Mesodermal cell (in vitro differentiated cells): Measurements from ENCODE around the gene DNAL4.

Experiments used
- H3K27ac ChIP-seq: 2 replicates; pipeline ENCODE4 v1.7.0; 2013; ENCODE audit warnings: mild to moderate bottlenecking, low read depth, low read length, moderate library complexity; ENCODE audit not compliant: severe bottlenecking
- H3K36me3 ChIP-seq: 2 replicates; pipeline ENCODE4 v1.7.1; 2013; ENCODE audit warnings: mild to moderate bottlenecking, low read length, moderate library complexity; ENCODE audit not compliant: control insufficient read depth, insufficient read depth
- H3K4me1 ChIP-seq: one replicate; pipeline ENCODE4 v1.7.1; 2013; ENCODE audit warnings: mild to moderate bottlenecking, low read length; ENCODE audit not compliant: insufficient read depth, control insufficient read depth, poor library complexity, severe bottlenecking
- H3K4me3 ChIP-seq: 2 replicates; pipeline ENCODE4 v1.7.0; 2013; ENCODE audit warnings: low read length, control low read depth, mild to moderate bottlenecking; ENCODE audit not compliant: insufficient read depth, poor library complexity, severe bottlenecking; ENCODE audit errors: extremely low read depth
- H3K9me3 ChIP-seq: 2 replicates; pipeline ENCODE4 v1.7.1; 2013; ENCODE audit warnings: mild to moderate bottlenecking, low read length, moderate library complexity; ENCODE audit not compliant: control insufficient read depth
- WGBS, 2 experiments: methylation state at CpG; one replicate each; pipeline ENCODE4 v1.1.5; 2013; ENCODE audit warnings: missing lambda C conversion rate in 2 of 2; ENCODE audit not compliant: insufficient coverage in 2 of 2; 5-methylcytosine and 5-hydroxymethylcytosine counted together

The DNAL4 gene

DNA sequence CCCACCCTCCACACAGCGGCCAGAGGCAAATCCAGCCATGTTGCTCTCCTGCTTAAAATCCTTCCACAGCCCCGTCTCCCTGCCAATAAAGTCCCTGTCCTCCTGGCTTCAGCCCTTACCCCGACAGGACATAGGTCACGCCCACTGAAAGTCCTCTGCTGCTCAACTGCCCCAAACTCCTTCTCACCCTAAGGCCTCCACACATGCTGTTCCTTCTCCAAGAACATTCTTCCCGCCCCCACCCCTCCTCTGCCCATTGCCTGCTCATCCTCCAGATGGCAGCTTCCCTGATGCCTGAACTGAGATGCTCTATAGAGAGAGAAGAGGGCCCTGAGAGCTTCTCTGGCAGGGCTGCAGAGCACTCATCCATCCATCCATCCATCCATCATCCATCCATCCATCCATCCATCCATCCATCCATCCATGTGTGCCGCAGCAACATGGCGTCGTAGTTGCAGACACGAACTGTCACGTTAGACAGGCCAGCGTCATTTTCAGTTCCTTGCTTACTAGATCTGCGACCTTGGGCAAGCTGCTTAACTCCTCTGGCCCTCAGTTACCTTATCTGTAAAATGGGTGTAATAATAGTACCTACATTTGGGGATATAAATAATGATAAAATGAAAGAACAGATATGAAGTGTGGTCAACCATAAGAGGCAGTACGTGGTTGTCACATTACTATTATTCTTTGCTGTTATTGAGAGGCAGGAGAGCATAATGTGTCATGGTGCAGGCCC is 40.4 kb upstream of the DNAL4 start:
- peaks cover 2% of the 10 kb centered on the region for H3K4me1 ChIP-seq
- H3K27ac ChIP-seq, result no peak overlapping the region
- no peaks in the 10 kb centered on the region for H3K9me3 ChIP-seq
- no peaks in the 10 kb centered on the region for H3K36me3 ChIP-seq
- H3K4me3 ChIP-seq, result no peak overlapping the region
- WGBS, 2 experiments, result 87 to 91% methylated on average over 8 to 10 of the region's 13 CpGs

GRCh38 chr22:38833061-38833460 is 39.1 kb upstream of the DNAL4 start:
- Histone ChIP-seq H3K27ac (no peak overlapping the region), H3K36me3 (no peaks in the 10 kb centered on the region), H3K4me3 (no peak overlapping the region), H3K4me1 (peaks cover 2% of the 10 kb centered on the region), H3K9me3 (no peaks in the 10 kb centered on the region)
- 71 to 100% methylated on average over 1 to 2 of the region's 3 CpGs for WGBS, 2 experiments

- Histone ChIP-seq H3K36me3 (no peaks in the 10 kb centered on the region), H3K4me3 (no peak overlapping the region)
- WGBS, 2 experiments, result 85 to 91% methylated on average over 22 to 30 of the region's 30 CpGs
Measured at GRCh38 chr22:38832005-38832978, 38.3 kb upstream of the DNAL4 start.

GRCh38 chr22:38831166-38831945 is 37.4 kb upstream of the DNAL4 start:
- Histone ChIP-seq H3K4me1 (peaks cover 2% of the 10 kb centered on the region), H3K36me3 (no peaks in the 10 kb centered on the region), H3K9me3 (no peaks in the 10 kb centered on the region), H3K27ac (no peak overlapping the region), H3K4me3 (no peak overlapping the region)
- WGBS, 2 experiments, result 93 to 98% methylated on average over 10 to 14 of the region's 16 CpGs

More at GRCh38 chr22:38832005-38832978, 38.3 kb upstream of the DNAL4 start:
- peaks cover 2% of the 10 kb centered on the region for H3K4me1 ChIP-seq
- H3K9me3 ChIP-seq, result no peaks in the 10 kb centered on the region
- no peak overlapping the region for H3K27ac ChIP-seq

DNA sequence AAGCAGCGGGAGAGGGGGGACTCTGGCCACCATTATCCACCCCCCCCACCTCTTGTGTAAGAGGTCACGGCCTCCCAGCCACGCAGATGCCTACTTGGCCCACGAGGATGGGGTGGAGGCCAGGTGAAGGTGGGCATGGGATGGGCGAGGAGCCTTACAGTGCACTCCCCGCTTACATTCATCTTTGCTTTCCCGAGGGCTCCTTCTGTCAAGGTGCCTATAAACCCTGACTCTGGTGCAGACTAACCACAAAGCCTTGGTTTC is 36.8 kb upstream of the DNAL4 start:
- H3K36me3 ChIP-seq, result no peaks in the 10 kb centered on the region
- peaks cover 2% of the 10 kb centered on the region for H3K4me1 ChIP-seq
- 91 to 94% methylated on average over 3 to 4 of the region's 7 CpGs for WGBS, 2 experiments
- H3K4me3 ChIP-seq, result no peak overlapping the region
- H3K27ac ChIP-seq, result no peak overlapping the region
- no peaks in the 10 kb centered on the region for H3K9me3 ChIP-seq

GRCh38 chr22:38830026-38830844 is 36.3 kb upstream of the DNAL4 start:
- Histone ChIP-seq H3K27ac (no peak overlapping the region), H3K9me3 (no peaks in the 10 kb centered on the region), H3K36me3 (no peaks in the 10 kb centered on the region), H3K4me1 (peaks cover 2% of the 10 kb centered on the region), H3K4me3 (no peak overlapping the region)
- 89 to 93% methylated on average over 8 to 11 of the region's 17 CpGs for WGBS, 2 experiments

GRCh38 chr22:38829485-38829884 is 35.5 kb upstream of the DNAL4 start:
- H3K4me1 ChIP-seq, result peaks cover 2% of the 10 kb centered on the region
- H3K4me3 ChIP-seq, result no peak overlapping the region
- no peak overlapping the region for H3K27ac ChIP-seq
- WGBS, 2 experiments, result 82% methylated on average over 3 of the region's 4 CpGs
- H3K9me3 ChIP-seq, result no peaks in the 10 kb centered on the region
- H3K36me3 ChIP-seq, result no peaks in the 10 kb centered on the region

- Histone ChIP-seq H3K4me1 (peaks cover 2% of the 10 kb centered on the region), H3K9me3 (no peaks in the 10 kb centered on the region), H3K27ac (no peak overlapping the region), H3K4me3 (no peak overlapping the region), H3K36me3 (no peaks in the 10 kb centered on the region)
- WGBS, 2 experiments, result 75 to 91% methylated on average over 7 of the region's 10 CpGs
Measured at GRCh38 chr22:38828616-38829205, 34.8 kb upstream of the DNAL4 start.

- no peak overlapping the region for H3K27ac ChIP-seq
- peaks cover 2% of the 10 kb centered on the region for H3K4me1 ChIP-seq
- WGBS, 2 experiments, result 67 to 76% methylated on average over 11 of the region's 11 CpGs
Measured at GRCh38 chr22:38828191-38828590, 34.2 kb upstream of the DNAL4 start.

GRCh38 chr22:38827510-38827909 is 33.6 kb upstream of the DNAL4 start:
- no peak overlapping the region for H3K27ac ChIP-seq
- H3K36me3 ChIP-seq, result no peaks in the 10 kb centered on the region
- H3K9me3 ChIP-seq, result no peaks in the 10 kb centered on the region
- H3K4me3 ChIP-seq, result no peak overlapping the region
- peaks cover 2% of the 10 kb centered on the region for H3K4me1 ChIP-seq

More at GRCh38 chr22:38828191-38828590, 34.2 kb upstream of the DNAL4 start:
- no peaks in the 10 kb centered on the region for H3K36me3 ChIP-seq
- no peaks in the 10 kb centered on the region for H3K9me3 ChIP-seq
- no peak overlapping the region for H3K4me3 ChIP-seq
